HG02938 (cell line): ENCODE measurements around the gene STON1.
"Not testable (repeated sequence)": the region's sequence is repeated elsewhere in the genome, so short reads cannot be mapped to it uniquely, and the experiment has no call there.

Experiments used
- ATAC-seq: cut with Tn5 transposase; IDR thresholded peaks from one replicate; pipeline ENCODE4 v1.9.1; 2021; ENCODE audit warnings: mild to moderate bottlenecking, moderate library complexity; ENCODE audit not compliant: unreplicated experiment

STON1 gene

DNA sequence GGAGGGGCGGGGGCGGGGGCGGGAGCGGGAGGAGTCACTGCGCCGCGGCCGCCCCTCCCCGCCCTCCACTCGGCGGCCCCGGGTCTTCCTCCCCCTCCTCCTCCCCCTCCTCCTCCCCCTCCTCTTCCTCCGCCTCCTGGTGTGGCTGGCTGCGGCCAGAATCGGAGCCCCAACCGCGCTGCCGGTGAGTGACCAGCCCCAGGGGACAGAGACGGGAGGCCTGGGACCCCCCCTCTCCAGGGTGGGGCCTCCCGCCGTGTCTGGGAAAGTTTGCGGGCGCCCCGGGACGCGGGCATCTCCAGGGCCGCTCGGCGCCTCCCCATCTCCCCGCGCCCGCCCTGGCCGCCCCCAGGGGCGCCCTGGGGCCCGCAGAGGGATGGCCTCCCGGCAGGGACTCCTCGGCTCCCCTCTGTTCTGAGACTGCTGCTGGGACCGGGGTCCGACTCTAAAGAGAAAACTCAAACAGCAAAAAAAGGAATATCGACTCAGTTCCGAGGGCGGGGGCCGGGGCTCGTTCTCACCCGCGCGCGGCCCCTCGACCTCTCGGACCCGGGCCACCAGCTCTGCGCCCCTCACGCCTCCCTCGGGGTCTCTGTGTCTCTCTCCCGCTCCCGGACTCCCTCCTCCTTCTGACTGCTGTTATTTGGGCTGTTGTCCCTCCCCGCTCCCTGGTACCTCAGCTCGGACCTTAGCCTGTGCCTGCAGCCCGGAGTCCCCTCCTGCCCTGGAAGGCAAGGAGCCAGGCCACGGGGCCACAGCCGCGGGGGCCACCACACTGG lies at the start of gene STON1:
Gene STON1 (plus strand): TSS at position 122 of the 779 bp plus-strand sequence. CDS start 50,480 bp downstream, outside the sequence.
- no peak for ATAC-seq

- no peak for ATAC-seq
Measured at GRCh38 chr2:48480526-48480925, 49.4 kb upstream of the STON1 start.

DNA sequence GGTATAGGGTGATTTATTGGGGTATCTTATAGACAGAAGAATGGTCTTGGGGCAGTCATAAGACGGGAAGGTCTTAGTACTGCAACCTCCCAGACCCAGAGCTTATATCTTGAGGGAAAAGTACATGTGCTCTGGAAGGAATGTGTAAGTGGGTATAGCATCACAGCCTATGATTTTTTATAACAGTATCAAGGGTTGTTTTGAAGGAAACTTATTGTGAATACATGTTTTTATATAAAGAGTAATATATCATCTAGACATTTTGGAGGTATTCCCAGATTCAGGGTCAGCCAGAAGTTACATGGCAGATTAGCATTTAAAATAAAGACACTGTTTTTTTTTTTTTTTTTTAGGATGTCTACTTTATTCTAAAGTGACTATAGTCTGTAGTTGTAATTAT lies 47.6 kb upstream of the STON1 start:
- no peak for ATAC-seq

GRCh38 chr2:48482769-48483168 lies 47.2 kb upstream of the STON1 start:
- ATAC-seq: no peak

- no peak for ATAC-seq
Measured at GRCh38 chr2:48483506-48483905, 46.4 kb upstream of the STON1 start.

- ATAC-seq: no peak
Measured at GRCh38 chr2:48483916-48484315, 46.0 kb upstream of the STON1 start.

GRCh38 chr2:48488545-48488944 lies 41.4 kb upstream of the STON1 start:
- no peak for ATAC-seq

GRCh38 chr2:48496849-48497248 lies 33.1 kb upstream of the STON1 start:
- no peak for ATAC-seq

DNA sequence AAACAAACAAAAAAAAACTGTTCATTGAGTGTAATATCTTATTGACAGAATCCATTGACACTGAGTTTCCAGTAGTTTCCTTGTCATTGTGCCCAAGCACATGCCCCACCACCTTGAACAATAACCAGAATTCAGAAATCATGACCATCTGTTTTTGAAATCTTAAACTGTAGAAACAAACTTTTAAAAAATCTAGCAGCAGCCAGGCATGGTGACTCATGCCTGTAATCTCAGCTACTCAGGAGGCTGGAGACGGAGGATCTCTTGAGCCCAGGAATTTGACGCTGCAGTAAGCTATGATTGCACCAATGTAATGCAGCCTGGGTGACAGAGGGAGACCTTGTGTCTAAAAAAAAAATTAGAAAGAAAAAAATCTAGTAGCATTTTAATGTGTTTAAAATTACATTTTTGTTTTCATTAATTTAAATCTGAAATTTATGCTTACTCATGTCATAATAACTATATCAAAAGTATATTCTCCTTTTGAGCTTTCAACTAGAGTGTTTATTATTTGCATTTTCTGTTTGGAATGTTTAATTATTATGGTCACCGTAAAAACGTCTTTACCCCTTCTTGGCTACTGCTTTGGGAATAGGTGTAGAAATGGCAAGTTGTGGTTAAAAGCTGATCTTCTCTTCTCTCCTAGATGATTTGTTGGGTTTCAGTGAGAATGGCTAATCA lies 25.2 kb upstream of the STON1 start:
- no peak for ATAC-seq

GRCh38 chr2:48507111-48507510 lies 22.8 kb upstream of the STON1 start:
- no peak for ATAC-seq

DNA sequence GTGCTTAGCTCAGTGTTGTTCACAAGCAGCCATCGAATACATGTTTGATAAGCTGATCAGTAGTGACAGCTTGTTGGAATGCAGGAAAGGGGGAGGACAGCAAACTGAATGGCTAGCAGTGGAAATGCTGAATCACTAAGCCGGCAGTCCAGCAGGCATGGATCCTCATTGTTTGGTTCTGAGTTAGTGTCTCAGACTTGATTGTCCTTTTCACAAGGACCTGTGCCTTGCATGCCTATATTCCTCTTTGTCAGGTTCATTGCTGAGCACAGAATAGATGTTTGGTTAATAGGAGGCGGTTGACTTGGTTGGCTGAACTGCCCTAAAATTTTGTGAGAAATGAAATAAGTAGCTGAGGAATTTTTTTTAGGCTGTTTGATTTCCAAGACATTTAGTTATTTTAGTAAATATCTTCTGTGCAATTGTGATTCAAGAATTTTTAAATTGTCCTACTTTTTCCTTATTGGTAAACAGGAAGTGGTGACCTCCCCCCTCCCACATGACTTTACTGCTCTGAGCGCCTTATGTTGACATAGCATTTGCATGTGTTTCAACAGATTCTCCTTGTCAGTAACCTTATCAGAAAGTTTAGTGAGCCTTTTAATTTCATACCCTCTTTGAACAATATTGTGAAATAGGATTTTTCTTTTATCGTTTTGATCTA lies 21.4 kb upstream of the STON1 start:
- no peak for ATAC-seq

DNA sequence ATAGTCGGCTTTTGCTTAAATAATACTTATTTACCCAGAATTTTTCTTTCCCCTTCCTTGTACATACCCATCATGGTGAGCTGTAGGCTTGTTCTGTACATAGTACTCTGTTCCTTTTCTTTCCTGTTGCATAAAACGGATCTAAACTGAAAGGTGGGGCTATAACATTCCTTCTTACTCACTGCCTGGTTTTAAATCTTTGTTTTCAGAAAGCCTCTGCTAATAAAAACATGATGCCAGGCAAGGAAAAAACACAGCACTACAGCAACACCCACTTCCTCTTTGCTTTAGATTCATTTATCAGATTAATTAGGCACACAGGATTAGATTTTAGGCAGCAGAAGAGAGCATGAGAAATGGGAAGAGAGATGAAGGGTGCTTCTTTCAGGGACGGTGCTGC lies 19.6 kb upstream of the STON1 start:
- ATAC-seq: no peak

DNA sequence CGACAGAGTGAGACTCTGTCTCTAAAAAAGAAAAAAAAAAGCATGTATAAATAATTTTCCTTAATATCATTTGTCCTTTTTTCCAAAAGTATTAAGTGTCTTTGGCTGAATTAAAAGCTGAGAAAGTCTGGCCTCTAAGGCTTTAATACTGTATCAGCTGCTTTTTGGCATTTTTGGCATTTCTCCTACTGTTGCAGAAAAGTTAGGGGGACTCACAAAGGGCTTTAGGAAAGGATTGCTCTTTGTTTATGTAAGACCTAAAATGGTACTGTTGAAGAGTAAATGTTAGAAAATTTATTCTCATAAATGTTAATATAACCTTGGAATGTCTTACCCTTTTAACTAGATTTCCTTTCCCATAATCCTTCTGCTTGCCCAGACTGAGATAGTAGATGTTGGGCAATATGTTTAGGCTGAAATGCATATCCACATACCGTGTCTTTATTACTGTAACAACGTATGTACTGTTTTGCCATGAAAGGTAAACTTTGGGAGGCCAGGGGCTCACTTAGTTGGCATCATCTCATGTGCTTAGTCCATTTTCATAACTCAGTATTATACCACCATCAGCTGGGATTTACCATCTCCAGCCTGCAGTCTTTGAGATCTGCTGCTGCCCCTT lies 18.0 kb upstream of the STON1 start:
- ATAC-seq: no peak

- ATAC-seq: no peak
Measured at GRCh38 chr2:48512571-48512970, 17.4 kb upstream of the STON1 start.

- no peak for ATAC-seq
Measured at GRCh38 chr2:48514348-48515003, 15.5 kb upstream of the STON1 start.

DNA sequence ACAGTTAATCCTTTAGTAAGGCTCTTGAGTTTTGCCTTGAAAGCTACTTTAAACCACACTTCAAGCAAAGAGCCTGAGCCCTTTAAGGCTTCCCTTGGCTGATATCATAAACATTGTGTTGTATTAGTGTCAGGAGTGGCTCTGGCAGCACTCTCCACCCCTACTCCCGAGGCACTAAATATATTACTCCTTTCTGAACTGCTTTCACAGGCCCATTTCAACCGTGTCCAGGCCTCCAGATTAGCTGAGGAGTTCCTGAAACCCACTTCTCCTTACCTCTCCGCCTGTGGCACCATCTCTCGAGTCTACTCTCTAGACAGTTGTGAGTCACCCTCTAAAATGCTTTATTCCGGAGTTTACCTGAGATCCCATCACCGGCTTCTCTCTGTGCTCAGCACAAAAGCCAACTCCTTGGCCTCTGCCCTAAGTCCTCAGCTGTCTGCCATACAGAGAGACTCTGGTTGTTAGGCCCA lies 14.4 kb upstream of the STON1 start:
- ATAC-seq: no peak

GRCh38 chr2:48519593-48519992 lies 10.4 kb upstream of the STON1 start:
- no peak for ATAC-seq

DNA sequence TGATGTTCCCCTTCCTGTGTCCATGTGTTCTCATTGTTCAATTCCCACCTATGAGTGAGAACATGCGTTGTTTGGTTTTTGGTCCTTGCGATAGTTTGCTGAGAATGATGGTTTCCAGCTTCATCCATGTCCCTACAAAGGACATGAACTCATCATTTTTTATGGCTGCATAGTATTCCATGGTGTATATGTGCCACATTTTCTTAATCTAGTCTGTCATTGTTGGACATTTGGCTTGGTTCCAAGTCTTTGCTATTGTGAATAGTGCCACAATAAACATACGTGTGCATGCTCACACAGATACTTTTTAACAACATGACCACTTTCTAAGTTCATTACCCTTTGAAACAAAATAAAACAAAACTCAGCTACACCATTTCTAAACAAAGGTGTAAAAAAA lies 5.2 kb upstream of the STON1 start:
- not testable (repeated sequence) for ATAC-seq

- no peak for ATAC-seq
Measured at GRCh38 chr2:48525269-48525943, 4.5 kb upstream of the STON1 start.

- ATAC-seq: no peak
Measured at GRCh38 chr2:48527226-48527885, 2.6 kb upstream of the STON1 start.
